AG04450 (cell line): ENCODE data around the gene ATP5F1D. TPM values are rescaled to one million over a fixed set of nuclear protein-coding genes. Genes with fewer than 3 reads are reported as not detected.

Experiments
- CTCF ChIA-PET: fragments of 300-600, 350-600 bp; formaldehyde crosslinking; extraction: SDS; loops from one replicate; lab custom pipeline; 2022; ENCODE audit warnings: antibody characterized with exemption, inconsistent platforms; lab: Charles Lee
- POLR2A ChIA-PET: fragments of 350-600 bp; formaldehyde crosslinking; extraction: SDS; loops from one replicate; lab custom pipeline; 2021; ENCODE audit warnings: antibody characterized with exemption, inconsistent platforms; lab: Yijun Ruan, JAX
- DNase-seq: peaks from one replicate; pipeline ENCODE4 v3.0.0-alpha.2; 2011; ENCODE audit warnings: low read depth, low spot score
- H3K27ac ChIP-seq: one replicate; pipeline ENCODE4 v1.5.1; 2012; ENCODE audit warnings: low read depth, low read length, control low read depth
- H3K27me3 ChIP-seq: one replicate; pipeline ENCODE4 v1.6.0; 2012; ENCODE audit warnings: low read length; ENCODE audit not compliant: control insufficient read depth, insufficient read depth
- H3K4me3 ChIP-seq: 2 replicates; pipeline ENCODE4 v1.5.1; 2011; ENCODE audit warnings: mild to moderate bottlenecking, low read depth, low read length, control low read depth
- H3K9me3 ChIP-seq: 2 replicates; pipeline ENCODE4 v1.5.1; 2012; ENCODE audit warnings: low read length; ENCODE audit not compliant: control insufficient read depth, insufficient read depth
- polyA plus RNA-seq: library from polyadenylated mRNA; depleted of rRNA; stranded (reverse); fragments of >200 nt; gene quantifications from 2 replicates; pipeline ENCODE4 v1.2.3, GENCODE V29; 2011
- TF ChIP-seq, protein P1 (sequence below): IDR thresholded peaks from 2 replicates; pipeline ENCODE4 v1.5.1; 2011; ENCODE audit warnings: low read depth, low read length, control low read depth, inconsistent platforms

The ATP5F1D gene
- polyA plus RNA-seq, 1 experiment: 36.4 TPM

DNA sequence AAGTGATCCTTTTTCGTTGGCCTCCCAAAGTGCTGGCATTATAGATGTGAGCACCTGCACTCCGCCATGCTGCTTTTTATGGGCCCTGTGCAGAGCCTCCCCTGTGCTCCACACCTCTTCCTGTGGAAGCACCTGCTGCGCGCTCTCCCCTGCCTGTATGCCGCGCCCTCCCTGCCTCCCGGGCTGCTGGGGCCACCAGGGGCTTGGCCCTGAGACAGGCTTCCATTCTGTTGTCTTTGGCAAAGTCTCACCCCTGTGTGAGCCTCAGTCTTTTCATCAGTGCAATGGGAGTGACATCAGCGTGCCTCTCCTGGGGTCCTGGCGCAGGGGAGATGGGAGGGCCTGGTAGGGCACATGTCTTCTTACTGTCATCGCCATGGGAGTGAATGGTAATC is 35.1 kb downstream of the ATP5F1D start:
- ChIA-PET CTCF (no interaction called here), POLR2A (no interaction called here)
- Histone ChIP-seq H3K9me3 (peaks cover 12% of the 10 kb centered on the region; the same call in 1 of the 2 replicates), H3K27me3 (no peaks in the 10 kb centered on the region), H3K4me3 (peak overlapping the region; percentile 75), H3K27ac (no peak overlapping the region)
- no peak for DNase-seq
- TF ChIP-seq, protein P1, sequence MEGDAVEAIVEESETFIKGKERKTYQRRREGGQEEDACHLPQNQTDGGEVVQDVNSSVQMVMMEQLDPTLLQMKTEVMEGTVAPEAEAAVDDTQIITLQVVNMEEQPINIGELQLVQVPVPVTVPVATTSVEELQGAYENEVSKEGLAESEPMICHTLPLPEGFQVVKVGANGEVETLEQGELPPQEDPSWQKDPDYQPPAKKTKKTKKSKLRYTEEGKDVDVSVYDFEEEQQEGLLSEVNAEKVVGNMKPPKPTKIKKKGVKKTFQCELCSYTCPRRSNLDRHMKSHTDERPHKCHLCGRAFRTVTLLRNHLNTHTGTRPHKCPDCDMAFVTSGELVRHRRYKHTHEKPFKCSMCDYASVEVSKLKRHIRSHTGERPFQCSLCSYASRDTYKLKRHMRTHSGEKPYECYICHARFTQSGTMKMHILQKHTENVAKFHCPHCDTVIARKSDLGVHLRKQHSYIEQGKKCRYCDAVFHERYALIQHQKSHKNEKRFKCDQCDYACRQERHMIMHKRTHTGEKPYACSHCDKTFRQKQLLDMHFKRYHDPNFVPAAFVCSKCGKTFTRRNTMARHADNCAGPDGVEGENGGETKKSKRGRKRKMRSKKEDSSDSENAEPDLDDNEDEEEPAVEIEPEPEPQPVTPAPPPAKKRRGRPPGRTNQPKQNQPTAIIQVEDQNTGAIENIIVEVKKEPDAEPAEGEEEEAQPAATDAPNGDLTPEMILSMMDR: no peak

DNA sequence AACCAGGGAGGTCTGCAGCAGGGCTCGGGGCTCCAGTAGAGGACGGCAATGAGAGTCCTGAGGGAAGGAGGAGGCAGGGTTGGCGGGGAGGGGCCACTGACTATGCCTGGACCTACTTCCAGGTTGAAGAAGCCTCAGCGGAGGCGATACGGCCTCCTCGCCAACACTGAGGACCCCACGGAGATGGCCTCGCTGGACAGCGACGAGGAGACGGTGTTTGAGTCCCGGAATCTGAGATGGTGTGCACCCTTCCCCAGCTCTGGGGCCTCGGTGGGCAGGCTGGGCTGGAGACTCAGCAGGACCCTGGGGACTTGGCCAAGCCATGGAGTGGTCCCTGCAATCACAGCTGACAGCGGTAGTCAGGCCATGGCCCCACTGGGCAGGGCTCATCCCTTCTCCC is 35.5 kb downstream of the ATP5F1D start:
- ChIA-PET POLR2A (interaction anchor here (1.0 kb wide), 1 partner anchor 8 kb away, joined by 4 read pairs; the partner anchor contains the start of gene CIRBP), CTCF (no interaction called here)
- DNase-seq: no peak
- H3K27ac ChIP-seq: no peak overlapping the region
- no peak overlapping the region for H3K4me3 ChIP-seq
- no peaks in the 10 kb centered on the region for H3K27me3 ChIP-seq
- peaks cover 12% of the 10 kb centered on the region; the same call in 1 of the 2 replicates for H3K9me3 ChIP-seq
- TF ChIP-seq, protein P1: no peak

DNA sequence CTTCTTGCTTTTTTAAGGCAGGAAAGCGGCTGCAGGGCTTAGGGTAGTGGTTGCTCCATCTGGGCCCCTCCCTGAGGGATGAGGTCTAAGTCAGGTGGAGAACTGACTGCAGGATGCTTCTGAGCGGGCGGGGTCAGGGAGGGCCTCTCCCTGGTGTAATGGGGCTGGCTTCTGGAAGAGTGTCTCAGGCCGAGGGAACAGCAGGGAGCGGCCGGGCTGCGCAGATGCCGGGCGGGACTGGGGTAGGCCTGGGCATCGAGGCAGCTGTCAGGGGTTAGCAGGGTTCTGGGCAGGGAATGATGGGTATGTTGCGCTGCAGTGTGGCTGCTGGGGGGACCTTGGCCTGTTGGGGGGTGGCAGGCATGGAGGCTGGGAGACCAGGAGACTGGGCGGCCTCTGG is 36.5 kb downstream of the ATP5F1D start:
- H3K9me3 ChIP-seq: peaks cover 12% of the 10 kb centered on the region; the same call in 1 of the 2 replicates
- no peak overlapping the region for H3K27ac ChIP-seq
- POLR2A ChIA-PET: interaction anchor here (1.0 kb wide), 1 partner anchor 9 kb away, joined by 4 read pairs; the partner anchor contains the start of gene CIRBP
- no peak overlapping the region for H3K4me3 ChIP-seq
- TF ChIP-seq, protein P1: no peak
- CTCF ChIA-PET: interaction anchor here (0.6 to 1.3 kb wide), 5 partner anchors 12 to 398 kb away, joined by 3 to 4 read pairs (median 3); no protein-coding TSS in a partner anchor
- H3K27me3 ChIP-seq: peaks cover 4% of the 10 kb centered on the region
- no peak for DNase-seq

DNA sequence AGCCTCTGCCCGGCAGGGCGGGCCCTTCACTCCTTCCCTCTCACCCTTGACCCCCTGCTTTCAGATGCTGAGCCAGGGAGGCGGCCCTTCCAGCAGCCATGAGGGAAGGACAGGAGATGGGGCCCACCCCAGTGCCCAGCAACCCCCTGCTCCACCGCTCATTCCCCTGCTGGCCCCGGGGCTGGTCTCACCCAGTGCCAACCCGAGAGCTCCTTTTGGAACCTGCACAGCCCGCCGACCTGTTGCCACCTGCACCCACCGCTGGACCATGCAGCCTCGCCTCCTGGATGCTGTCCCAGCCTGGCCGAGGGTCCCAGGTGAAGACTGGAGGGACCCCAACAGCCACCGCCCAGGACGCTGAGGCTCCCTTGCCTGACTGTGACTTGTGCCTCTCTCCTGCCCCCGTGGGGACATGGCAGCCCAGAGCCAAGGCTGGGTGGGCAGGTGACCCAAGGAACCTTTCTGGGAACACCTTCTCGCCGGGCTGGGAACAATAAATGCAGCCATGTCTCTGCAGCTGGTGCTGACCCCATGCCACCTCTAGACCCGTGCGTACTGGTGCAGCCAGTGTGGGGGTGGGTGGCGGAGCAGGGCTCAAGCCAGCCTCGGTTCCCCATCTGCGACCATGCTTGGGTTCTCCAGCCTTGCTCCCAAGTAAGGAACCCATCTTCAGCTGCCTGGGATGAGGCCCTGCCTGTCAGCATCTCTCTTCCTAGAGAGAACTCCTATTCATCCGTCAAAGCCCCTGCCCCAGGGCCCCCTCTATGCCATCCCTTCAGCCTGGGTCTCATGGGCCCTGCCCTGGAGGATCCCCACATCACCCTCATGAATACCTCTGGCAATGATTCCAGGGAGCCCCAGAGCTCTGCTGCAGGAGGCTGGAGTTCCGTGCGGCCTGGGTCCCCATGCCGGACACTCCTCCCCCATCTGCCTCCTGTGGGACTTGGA is 37.4 kb downstream of the ATP5F1D start:
- no peak for DNase-seq
- H3K9me3 ChIP-seq: peaks cover 9% of the 10 kb centered on the region; the same call in 1 of the 2 replicates
- peaks cover 13% of the 10 kb centered on the region for H3K27me3 ChIP-seq
- TF ChIP-seq, protein P1: no peak
- ChIA-PET POLR2A (interaction anchor here (1.2 to 1.6 kb wide), 2 partner anchors 10 to 76 kb away, joined by 3 to 13 read pairs; partner anchors contain the start of gene CIRBP), CTCF (interaction anchor here (0.6 to 2.2 kb wide), 8 partner anchors 12 to 399 kb away, joined by 3 to 11 read pairs (median 3); no protein-coding TSS in a partner anchor)
- no peak overlapping the region for H3K4me3 ChIP-seq
- H3K27ac ChIP-seq: no peak overlapping the region
